Left kidney (tissue), 2 donors: ENCODE data around the gene MEF2A. TPM values are rescaled to one million over a fixed set of nuclear protein-coding genes. Genes with fewer than 3 reads are reported as not detected.

Experiments
- DNase-seq: peaks from one replicate; pipeline ENCODE4 v3.0.0-alpha.2; 2013
- polyA plus RNA-seq: library from polyadenylated mRNA; unstranded; fragments of 120-200 nt; gene quantifications from one replicate; pipeline ENCODE4 v1.2.1, GENCODE V29; 2013; ENCODE audit not compliant: insufficient read length

Gene MEF2A
- polyA plus RNA-seq, 1 donor = 59.3 TPM

DNA sequence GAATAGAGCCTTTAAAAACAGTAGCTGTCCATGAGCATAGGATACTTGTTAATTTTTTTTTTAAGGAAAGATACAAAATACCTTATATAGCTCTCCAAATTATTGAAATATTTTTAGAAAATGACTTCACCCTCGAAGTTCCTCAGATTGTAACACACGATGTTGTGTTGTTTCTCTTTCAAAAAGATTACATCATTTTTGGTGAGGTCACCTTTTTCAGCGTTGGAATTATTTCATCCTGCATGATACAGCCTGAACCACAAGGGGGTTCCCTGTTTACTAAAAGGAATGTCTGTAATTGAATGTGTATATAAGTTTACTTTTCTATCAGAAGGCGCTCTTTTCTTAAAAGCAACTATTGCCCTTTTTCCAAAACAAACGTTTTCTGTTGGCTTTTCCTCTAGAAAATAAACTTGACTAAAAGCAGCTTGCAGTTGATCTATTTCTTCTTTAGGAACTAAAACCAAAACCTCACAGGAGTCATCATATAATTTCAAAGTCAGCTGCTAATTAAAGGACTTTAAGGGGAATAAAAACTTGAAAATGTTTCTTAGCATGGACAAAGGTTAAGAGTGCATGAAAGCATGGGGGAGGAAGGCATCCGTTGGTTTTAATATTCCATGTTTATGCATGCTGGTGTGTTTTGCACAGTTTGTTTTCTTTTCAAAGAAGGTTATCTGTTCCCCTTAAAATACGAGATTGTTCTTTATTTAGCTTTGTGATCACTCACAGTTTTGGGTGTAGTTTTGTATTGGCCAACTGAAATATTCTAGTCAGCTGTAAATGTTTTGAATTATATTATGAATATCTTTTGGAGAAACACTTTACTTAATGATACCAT lies 138.0 kb downstream of the MEF2A start:
- peak; percentile 71 for DNase-seq

DNA sequence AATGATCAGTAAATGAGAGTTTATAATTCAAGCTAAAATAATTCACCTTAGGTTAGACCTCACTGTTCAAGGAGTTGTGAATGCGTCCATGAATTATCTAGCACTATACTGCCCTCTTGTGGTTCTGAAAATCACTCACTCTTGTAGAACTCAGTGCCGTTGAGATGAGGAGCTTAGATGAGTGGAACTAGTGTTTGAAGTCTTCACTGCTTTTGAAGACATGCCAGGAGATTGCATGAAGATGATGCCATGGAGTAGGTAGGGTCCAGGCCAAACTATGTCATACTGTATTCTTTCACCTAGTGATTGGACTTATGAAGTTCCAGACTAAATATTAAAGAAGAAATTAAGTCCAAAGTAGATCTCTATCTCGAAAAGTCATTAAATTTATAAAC lies 138.7 kb downstream of the MEF2A start:
- peak; percentile 90 for DNase-seq

DNA sequence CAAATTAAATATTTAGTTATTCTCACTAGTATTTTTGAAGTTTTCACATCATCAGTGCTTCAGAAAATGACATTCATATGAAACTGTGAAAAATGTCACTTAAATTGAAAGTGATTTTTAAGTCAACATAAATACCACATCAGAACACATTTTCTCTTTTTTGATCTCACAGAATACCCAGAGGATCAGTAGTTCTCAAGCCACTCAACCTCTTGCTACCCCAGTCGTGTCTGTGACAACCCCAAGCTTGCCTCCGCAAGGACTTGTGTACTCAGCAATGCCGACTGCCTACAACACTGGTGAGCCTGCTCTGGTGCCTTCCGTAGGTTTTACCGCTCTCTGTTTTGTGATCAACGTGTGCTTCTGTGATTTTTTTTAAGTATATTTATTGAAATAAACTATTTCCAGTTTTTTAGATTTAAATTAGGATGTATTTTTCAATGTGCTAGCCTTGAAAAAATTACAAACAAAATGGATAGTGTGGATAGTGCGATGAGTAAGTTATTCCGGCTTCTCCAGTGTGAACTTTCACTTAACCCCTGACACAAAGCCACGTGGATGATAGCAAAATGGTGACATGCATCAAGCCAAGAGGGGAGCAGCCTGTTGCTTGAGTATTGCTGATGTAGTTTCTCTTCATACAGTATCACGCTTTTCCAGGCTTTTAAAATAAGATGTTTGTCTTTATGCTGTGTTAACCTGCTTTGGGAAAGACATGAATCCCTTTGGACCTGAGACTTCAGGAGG lies 140.9 kb downstream of the MEF2A start:
- no peak for DNase-seq

DNA sequence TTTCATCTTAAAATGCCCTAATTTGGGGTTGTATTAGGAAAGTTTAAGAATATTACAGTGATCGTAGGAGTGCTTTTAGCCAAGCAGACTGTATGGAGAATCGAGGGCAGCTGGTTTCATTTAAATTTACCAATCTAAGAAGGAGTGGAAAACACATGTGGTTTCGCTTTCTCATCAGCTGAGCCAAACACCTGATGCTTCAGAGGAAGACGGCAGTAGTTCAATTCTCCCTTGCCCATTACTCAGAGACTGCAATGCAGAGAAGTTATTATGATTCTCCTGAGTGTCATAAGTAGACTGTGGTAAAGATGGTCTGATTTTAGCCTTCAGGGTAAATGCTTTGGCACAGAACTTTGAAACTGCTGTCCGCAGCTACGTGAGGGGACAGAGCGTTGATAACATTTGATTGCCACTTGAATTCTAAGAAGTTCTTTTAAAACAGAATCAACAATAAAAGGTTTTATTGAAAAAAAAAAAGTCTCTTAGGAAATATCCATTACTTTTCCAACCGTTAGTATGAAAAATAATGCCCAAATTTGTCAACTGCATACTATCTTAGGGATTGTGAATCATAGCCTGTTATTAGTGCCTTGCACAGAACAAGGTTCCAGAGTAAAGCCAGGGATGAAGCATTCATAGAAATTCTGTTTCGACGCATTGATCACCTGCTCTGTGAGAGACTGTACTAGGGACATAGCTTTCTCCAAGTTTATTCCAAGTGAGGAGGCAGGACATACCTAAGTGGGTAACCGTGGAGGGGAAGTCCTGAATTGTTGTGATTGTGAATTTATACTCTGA lies 141.9 kb downstream of the MEF2A start:
- no peak for DNase-seq

DNA sequence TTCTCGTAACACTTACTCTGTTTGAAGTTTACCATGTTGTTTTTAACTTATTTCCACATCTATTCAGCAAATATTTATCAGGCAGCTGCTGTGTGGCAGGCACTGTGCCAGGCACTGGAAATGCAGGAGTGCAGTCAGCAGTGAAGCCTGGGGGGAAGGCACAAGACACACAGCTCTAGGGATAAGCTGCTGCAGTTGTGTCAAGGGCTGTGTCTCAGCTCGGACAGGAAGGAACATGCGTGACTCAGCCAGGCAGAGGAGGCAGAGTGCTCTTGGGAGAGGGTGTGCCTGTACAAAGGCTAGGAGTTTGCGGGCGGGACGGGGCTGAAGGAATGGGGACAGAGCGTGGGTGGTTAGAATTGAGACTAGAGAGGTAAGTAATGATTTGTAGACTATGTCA lies 142.8 kb downstream of the MEF2A start:
- DNase-seq = no peak

DNA sequence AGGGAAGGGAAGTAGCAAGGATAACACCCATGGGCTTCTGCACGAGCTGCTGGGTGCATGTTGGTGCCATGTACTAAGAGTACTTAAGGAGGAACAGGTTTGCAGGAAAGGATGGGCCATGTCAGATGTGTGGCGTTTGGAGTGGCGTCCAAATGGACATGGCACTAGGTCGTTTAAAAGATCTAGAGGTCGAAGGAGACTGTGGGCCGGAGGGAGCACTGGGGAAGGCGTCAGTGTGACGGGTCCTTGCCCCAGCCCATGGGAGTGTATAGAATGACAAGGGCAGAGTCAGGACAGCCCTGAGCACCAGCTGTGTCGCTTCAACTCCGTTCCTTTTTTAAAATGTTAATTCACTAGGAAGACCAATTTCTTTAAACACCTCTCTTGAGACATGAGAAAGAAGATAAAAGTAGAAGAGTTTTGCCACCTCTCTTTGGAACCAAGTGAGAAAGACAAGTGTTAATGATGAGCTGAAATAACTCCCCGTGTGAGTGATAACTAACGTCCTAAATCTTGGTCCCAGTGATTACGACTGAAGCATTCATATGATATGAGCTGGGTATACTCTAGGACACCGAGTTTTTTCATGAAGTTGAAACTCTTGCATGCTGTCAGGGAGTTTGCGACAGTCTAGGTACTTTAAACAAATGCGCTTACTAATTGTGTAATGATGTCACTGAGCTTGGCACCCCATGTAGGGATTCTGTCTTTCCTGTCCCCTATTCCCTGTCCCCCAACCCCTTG lies 143.6 kb downstream of the MEF2A start:
- no peak for DNase-seq

DNA sequence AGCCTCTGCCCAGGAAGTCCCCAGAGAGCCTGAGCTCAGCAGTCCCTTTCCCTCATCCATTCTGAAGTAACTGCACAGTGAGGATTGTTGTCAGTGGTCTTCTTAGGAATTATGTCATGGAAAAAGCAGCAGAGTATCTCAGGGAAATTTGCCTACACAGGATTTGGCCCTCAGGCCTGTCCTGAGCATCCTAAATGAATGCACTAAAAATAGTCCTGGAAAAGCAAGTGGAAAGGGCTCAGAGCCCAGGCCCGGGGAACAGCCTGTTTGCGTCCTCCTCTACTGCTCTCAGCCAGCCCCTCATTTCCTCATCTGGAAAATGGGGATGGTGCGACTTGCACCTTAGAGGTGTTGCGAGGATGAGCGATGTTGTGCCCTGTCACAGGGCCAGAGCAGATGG lies 145.8 kb downstream of the MEF2A start:
- DNase-seq = no peak

DNA sequence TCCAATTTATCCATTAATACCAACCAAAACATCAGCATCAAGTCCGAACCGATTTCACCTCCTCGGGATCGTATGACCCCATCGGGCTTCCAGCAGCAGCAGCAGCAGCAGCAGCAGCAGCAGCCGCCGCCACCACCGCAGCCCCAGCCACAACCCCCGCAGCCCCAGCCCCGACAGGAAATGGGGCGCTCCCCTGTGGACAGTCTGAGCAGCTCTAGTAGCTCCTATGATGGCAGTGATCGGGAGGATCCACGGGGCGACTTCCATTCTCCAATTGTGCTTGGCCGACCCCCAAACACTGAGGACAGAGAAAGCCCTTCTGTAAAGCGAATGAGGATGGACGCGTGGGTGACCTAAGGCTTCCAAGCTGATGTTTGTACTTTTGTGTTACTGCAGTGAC lies 146.6 kb downstream of the MEF2A start:
- no peak for DNase-seq

DNA sequence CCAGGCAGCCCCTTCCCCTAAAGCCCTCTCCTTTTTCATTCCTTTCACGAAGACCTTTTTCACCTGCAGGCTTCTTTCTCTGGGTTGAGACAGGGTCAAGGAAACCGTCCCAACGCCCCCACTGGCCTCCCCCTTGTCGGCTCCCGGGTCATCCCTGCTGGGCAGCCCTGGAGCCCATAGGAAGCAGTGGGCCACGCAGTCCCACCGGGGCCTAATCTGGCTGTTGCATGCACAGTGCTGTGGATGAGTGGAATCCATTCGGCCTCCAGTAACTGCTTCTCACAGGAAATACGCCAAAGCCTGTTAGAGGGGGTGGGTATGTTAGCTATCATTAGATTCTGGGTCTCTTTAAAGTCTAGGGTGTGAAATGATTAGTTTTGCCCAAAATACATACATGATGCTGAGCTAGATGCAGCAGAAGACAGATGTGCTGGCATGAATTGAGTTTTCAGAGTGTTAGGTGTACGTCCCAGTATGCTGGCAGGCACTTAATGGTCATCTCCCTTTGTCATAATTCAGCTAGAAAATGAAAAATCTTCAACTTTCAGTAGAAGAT lies 150.8 kb downstream of the MEF2A start:
- DNase-seq = no peak

DNA sequence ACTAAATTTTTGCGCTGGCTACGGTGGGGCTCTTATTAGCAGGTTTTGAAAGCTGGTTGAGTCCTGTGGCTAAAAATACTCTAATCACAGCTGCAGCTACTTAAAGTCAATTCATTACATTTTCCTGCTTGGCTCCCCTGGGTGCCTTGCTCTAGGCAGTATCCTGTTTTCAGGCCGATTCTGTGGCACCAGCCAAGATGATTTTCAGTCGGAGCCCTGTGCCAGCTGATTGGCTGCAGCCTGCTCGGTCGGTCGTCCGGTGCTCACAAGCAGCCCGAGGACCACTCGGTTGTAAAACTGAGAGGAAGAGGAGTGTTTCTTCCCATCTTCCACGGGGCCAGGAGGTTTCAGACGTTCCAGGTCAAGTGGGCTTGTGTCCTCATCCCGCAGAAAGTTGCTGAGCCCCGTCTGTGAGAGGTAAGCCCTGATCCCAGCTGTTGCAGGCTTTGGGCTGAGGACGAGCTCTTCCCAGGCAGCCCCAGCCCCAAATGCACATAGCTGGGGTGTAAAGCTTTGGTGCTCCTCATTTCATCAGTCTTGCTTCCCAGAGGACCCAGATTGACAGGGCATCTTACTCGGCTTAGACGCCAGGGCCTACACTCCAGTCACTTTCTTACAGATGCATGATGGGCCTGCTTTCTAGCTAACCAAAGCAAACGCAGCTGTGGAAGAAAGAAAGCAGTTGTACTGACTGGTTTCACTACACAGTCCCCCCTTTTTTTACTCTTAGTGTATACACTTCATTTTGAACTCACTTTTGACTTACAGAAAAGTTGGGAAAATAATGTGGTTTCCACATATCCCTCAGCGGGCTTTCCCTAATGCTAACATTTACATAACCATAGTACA lies 151.6 kb downstream of the MEF2A start:
- DNase-seq = no peak

DNA sequence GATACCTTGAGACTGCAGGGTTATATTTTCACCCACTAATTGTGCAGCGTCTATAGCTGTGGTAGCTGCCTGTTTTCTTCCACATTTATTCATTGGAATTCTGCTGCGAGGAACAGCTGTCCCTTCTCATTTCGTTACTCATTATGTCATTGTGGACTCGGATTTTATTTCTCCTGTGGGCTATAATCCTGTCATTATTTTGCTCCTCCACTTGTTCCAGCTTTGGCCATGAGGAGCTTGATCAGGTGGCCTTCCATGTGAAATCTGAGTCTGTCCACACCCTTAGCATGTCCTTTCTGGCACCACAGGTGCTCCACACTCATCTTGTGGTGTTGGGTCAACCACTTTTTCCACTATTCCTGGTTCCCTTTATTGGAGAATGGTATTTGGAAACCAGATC lies 152.6 kb downstream of the MEF2A start:
- no peak for DNase-seq

DNA sequence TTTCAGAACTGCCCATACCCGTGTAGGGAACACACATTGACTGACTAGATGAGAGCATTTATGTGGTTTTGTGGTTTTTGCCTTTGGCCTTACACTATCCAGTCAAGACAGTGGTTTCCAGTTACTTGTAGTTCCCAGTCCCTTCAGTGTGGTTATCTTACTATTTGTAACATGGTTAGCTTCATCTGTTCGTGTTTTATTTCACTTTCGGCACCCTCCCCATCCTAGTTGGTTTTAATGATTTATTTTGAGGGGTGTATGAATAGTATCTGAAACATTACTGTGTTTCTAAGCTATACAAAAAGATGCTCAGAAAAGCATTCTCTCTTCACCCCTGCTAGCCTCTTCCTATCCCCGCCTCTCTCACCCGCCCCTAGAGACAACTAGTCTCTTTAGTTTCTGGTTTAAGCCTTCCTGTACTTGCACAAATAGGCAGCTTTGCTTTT lies 153.3 kb downstream of the MEF2A start:
- no peak for DNase-seq

DNA sequence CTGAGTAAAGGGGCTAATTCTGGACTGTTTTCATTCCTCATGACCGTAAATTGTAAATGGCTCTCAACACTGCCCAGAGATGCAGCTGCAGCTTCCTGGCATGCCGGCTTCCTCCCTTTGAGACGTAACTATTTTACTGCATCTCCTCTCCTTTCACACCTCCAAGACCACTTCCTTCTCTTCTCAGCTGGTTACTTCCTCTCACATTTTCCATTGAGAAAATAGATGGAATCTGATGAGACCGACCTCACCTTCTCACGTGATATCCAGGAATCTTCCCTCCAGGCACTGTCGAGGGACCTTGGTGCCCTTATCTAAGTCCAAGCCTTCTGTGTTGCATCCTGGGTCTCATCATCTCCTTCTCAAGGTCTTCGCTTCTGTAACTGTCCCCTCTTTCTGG lies 154.7 kb downstream of the MEF2A start:
- no peak for DNase-seq

DNA sequence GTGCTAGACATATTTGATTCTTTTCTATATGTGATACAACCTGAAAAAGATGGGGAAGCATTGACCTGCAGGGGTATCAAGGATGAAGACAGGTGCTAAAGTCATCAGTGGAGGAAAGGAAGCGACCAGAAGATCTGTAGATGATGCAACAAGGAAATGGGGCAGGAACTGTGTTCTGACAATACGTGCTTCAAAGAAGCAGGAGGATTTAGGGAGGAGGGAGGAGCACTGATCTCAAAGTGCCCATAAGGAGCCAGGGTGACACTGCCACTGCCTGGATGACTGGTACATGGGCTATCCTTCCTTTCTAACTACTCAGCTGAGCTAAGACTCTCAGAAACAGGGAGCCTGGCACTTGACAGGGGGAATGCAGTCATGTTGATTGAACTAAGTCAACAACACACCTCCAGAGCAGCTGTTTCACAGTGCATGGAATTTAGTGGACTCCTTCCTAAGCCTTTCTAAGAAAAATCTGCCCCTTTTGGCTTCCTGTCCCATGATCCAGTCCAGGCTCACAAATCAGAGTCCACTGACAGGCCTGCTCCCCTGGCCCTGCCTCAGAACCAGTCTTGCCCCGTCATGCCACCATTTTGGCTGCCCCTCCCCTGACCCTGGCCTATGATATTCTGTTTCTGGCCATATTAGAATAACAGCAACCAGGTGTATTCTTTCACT lies 155.5 kb downstream of the MEF2A start:
- DNase-seq = no peak

DNA sequence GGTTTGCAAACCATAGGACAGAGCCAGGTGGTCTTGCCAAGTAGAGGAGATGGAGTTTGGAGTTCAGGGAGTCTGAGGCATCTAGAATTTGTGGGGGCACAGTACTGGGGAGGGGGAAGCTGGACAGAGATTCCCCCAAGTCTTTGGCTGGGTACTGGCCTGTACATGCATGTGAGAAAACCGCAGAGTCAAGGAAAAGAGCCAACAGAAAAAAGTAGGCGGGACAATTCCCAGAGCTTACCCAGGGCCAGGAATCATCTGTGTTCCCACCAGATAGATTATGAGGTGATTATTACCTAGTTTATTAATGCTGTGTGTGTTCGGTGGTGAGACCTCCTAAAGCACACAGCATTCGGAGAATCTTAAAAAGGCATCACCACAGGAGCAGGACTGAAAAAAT lies 156.1 kb downstream of the MEF2A start:
- no peak for DNase-seq

DNA sequence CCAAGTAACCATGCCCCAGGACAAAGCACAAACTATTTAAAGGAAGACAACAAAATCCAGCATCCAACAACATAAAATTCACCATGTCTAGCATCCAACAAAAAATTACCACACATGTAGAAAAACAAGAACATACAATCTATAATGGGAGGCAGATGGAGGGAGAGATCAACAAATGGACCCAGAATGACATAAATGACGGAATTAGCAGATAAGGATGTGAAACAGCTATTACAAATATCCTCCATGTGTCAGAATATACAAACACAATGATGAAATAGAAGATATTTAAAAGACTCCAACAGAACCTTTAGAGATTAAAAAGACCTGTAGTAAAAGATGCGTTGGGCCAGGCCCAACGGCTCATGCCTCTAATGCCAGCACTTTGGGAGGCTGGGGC lies 156.6 kb downstream of the MEF2A start:
- no peak for DNase-seq

DNA sequence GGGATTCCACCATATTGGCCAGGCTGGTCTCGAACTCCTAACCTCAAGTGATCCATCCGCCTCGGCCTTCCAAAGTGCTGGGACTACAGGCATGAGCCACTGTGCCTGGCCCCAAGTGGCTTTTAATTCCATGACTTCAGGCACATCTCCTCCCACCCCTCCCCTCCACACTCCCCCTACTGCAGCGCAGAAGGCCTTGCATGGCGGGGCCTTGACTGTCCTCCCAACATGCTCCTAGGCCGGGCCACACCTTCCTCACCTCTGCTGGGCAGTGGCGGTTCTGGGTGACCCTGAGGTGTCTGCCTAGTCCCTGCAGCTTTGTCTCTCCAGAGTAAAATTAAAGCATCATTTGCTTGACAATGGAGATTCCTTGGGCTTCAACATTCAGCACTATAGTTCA lies 160.5 kb downstream of the MEF2A start:
- DNase-seq = no peak

DNA sequence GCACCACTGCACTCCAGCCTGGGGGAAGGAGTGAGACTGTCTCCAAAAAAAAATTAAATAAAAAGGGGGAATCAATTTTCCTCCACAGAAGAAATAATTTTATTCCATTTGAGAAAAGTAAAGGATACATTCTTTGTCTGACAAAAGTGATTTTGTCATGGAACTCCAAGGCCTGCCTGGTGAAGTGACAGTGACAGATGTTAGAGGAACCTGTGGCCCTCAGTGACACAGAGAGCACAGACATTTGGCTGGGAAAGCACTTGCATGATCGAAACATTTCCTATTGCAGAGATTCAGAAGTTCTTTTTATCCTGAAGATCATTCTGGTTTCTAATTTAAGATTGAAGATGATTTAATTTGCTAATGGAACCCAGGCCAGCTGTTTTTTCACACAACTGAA lies 161.5 kb downstream of the MEF2A start:
- DNase-seq = no peak

DNA sequence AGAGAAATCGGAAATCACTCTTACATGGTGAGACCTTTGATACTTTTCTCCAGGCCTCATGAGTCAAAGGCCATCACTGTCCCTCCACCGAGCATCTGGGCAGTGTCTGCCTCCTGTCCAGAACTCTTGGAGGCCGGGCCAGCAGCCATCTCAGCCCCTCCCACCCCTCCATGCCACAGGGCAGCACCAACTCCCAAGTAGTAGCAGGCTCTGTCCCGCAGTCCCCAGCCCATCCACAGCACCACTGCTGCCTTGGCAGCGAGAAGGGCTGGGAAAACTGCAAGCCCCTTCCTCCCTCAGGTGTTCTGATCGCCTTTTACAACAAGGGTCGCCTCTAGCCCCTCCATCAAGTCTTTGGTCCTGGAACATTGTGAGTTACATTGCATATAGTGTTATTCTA lies 161.9 kb downstream of the MEF2A start:
- DNase-seq = no peak

DNA sequence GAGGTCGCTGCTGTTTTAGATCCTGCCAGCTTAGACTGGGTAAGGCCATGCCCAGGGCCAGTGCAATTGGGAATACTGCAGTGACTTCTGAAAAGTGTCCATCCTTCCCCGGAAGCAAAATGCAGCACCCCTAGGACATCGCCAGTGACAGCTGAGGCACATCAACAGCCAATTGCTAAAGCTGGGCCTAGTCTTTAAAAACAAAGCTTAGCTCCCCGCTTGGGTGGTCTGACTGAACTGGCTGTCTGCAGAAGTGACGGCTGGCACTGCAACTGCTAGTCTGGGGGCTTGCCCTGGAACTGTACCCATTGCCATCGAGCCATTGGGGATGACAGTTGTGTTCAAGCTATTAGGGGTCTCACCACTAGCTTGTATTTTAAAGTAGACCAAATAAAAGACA lies 163.1 kb downstream of the MEF2A start:
- no peak for DNase-seq
